H1 (cell line): ENCODE measurements around the gene CERT1. TPM values are rescaled to one million over a fixed set of nuclear protein-coding genes. Genes with fewer than 3 reads are reported as not detected.

ENCODE experiments used
- CTCF ChIA-PET: fragments of 300-600 bp; sonication (Branson Sonifier 250); formaldehyde crosslinking; loops from one replicate; lab custom pipeline; 2021; ENCODE audit not compliant: partially characterized antibody; lab: Charles Lee
- POLR2A ChIA-PET: fragments of 300-600 bp; sonication (Branson Sonifier 250); formaldehyde crosslinking; loops from one replicate; lab custom pipeline; 2021; ENCODE audit warnings: inconsistent platforms; ENCODE audit not compliant: partially characterized antibody; lab: Charles Lee
- DNase-seq, 2 experiments: peaks; one replicate each; pipeline versions ENCODE4 v3.0.0 to v3.0.0-alpha.2; 2010 to 2022; ENCODE audit warnings: low spot score in 2 of 2, low read depth in 1 of 2, mixed read lengths in 1 of 2
- FAIRE-seq: peaks from 2 replicates; lab custom pipeline; 2011; peaks lifted over from hg19 to GRCh38; lab: Jason Lieb, UNC
- H2AFZ ChIP-seq: 2 replicates; pipeline ENCODE4 v1.8.1; 2012; ENCODE audit warnings: low read length, inconsistent platforms
- H2AK5ac ChIP-seq: 2 replicates; pipeline ENCODE4 v1.6.1; 2013; ENCODE audit warnings: low read depth, low read length
- H2BK120ac ChIP-seq: replicated peaks from 2 replicates; pipeline ENCODE3; 2013; ENCODE audit warnings: low read depth, low read length, inconsistent platforms
- H2BK12ac ChIP-seq: 2 replicates; pipeline ENCODE4 v1.6.1; 2013; ENCODE audit warnings: low read depth, low read length
- H2BK15ac ChIP-seq: 2 replicates; pipeline ENCODE4 v1.6.1; 2013; ENCODE audit warnings: low read length
- H2BK20ac ChIP-seq: 2 replicates; pipeline ENCODE4 v1.6.1; 2013; ENCODE audit warnings: low read length
- H2BK5ac ChIP-seq: 2 replicates; pipeline ENCODE4 v1.6.1; 2013; ENCODE audit warnings: low read depth, low read length
- H3K14ac ChIP-seq: 2 replicates; pipeline ENCODE4 v1.6.1; 2013; ENCODE audit warnings: inconsistent platforms; ENCODE audit not compliant: insufficient read length
- H3K18ac ChIP-seq: 2 replicates; pipeline ENCODE4 v1.6.1; 2013; ENCODE audit warnings: low read length; ENCODE audit errors: extremely low read depth
- H3K23ac ChIP-seq: 2 replicates; pipeline ENCODE4 v1.6.1; 2013; ENCODE audit warnings: inconsistent platforms; ENCODE audit not compliant: insufficient read length
- H3K23me2 ChIP-seq: 2 replicates; pipeline ENCODE4 v1.6.1; 2013; ENCODE audit warnings: low read depth, low read length
- H3K27ac ChIP-seq: 2 replicates; pipeline ENCODE4 v1.6.1; 2011; ENCODE audit warnings: low read depth, low read length, inconsistent platforms
- H3K27me3 ChIP-seq, 4 experiments: replicated peaks in 1 of 4; 1 replicate in 1 of 4; 2 replicates in 3 of 4; pipeline versions ENCODE4 v1.6.1 to v1.8.1; 2011 to 2013; ENCODE audit warnings: low read length in 3 of 4, mild to moderate bottlenecking in 3 of 4, inconsistent platforms in 2 of 4, mixed read lengths in 2 of 4, moderate library complexity in 1 of 4; ENCODE audit not compliant: control insufficient read depth in 3 of 4, insufficient read depth in 3 of 4; ENCODE audit errors: extremely low read depth in 1 of 4
- H3K36me3 ChIP-seq, 4 experiments: 2 replicates each; pipeline versions ENCODE4 v1.6.1 to v1.8.1; 2011 to 2013; ENCODE audit warnings: mild to moderate bottlenecking in 4 of 4, low read length in 3 of 4, moderate library complexity in 2 of 4, control low read depth in 1 of 4, inconsistent platforms in 1 of 4; ENCODE audit not compliant: insufficient read depth in 4 of 4, control insufficient read depth in 2 of 4
- H3K4ac ChIP-seq: replicated peaks from 2 replicates; pipeline ENCODE3; 2013; ENCODE audit warnings: low read length, low read depth, mixed read lengths, inconsistent platforms; ENCODE audit not compliant: insufficient read length
- H3K4me1 ChIP-seq, 4 experiments: replicated peaks in 1 of 4; 1 replicate in 1 of 4; 2 replicates in 3 of 4; pipeline versions ENCODE4 v1.6.1 to v1.8.1; 2011 to 2013; ENCODE audit warnings: low read length in 3 of 4, inconsistent platforms in 2 of 4, mixed read lengths in 1 of 4; ENCODE audit not compliant: insufficient read depth in 4 of 4, control insufficient read depth in 3 of 4
- H3K4me2 ChIP-seq, 2 experiments: 2 replicates each; pipeline versions ENCODE4 v1.6.1 to v1.8.1; 2011 to 2013; ENCODE audit warnings: low read depth in 2 of 2, low read length in 2 of 2, control low read depth in 1 of 2, inconsistent platforms in 1 of 2, mild to moderate bottlenecking in 1 of 2; ENCODE audit not compliant: insufficient read depth in 1 of 2
- H3K4me3 ChIP-seq, 4 experiments: fragments of 200-600, 300-600 bp in 1 of 4; sonication (generic), shearing (Covaris generic), sonication (Bioruptor Twin) in 1 of 4; 2 replicates each; pipeline versions ENCODE4 v1.5.1 to v1.8.1; 2011 to 2016; ENCODE audit warnings: low read length in 4 of 4, low read depth in 3 of 4, control low read depth in 2 of 4, inconsistent platforms in 2 of 4, mild to moderate bottlenecking in 2 of 4, mixed read lengths in 1 of 4, moderate library complexity in 1 of 4; ENCODE audit not compliant: insufficient read depth in 2 of 4; ENCODE audit errors: extremely low read depth in 1 of 4
- H3K56ac ChIP-seq: replicated peaks from 2 replicates; pipeline ENCODE3; 2013; ENCODE audit warnings: low read depth, mild to moderate bottlenecking, mixed read lengths, low read length, inconsistent platforms; ENCODE audit not compliant: insufficient read length
- H3K79me1 ChIP-seq: 2 replicates; pipeline ENCODE4 v1.6.1; 2013; ENCODE audit warnings: low read depth, low read length, control low read depth
- H3K79me2 ChIP-seq, 2 experiments: 2 replicates each; pipeline versions ENCODE4 v1.6.1 to v1.8.1; 2012 to 2013; ENCODE audit warnings: low read length in 2 of 2, mild to moderate bottlenecking in 2 of 2, inconsistent platforms in 1 of 2; ENCODE audit not compliant: insufficient read depth in 2 of 2, control insufficient read depth in 1 of 2
- H3K9ac ChIP-seq, 4 experiments: replicated peaks in 1 of 4; 1 replicate in 1 of 4; 2 replicates in 3 of 4; pipeline versions ENCODE4 v1.6.1 to v1.8.1; 2011 to 2013; ENCODE audit warnings: low read depth in 3 of 4, low read length in 3 of 4, control low read depth in 2 of 4, mild to moderate bottlenecking in 2 of 4, moderate library complexity in 2 of 4, inconsistent platforms in 1 of 4; ENCODE audit errors: extremely low read depth in 1 of 4
- H3K9me3 ChIP-seq, 2 experiments: 2 replicates each; pipeline versions ENCODE4 v1.6.1 to v1.8.1; 2012 to 2013; ENCODE audit warnings: mild to moderate bottlenecking in 2 of 2, moderate library complexity in 2 of 2, control low read depth in 1 of 2, inconsistent platforms in 1 of 2, low read depth in 1 of 2, low read length in 1 of 2, mixed read lengths in 1 of 2; ENCODE audit not compliant: insufficient read depth in 2 of 2
- H4K20me1 ChIP-seq, 2 experiments: replicated peaks in 1 of 2; 2 replicates each; pipeline versions ENCODE3 to v1.8.1; 2011 to 2013; ENCODE audit warnings: inconsistent platforms in 2 of 2, low read length in 2 of 2, mild to moderate bottlenecking in 1 of 2; ENCODE audit not compliant: insufficient read depth in 2 of 2, control insufficient read depth in 1 of 2
- H4K5ac ChIP-seq: 2 replicates; pipeline ENCODE4 v1.6.1; 2013; ENCODE audit warnings: low read length, low read depth, mixed read lengths, inconsistent platforms; ENCODE audit not compliant: insufficient read length
- H4K8ac ChIP-seq: 2 replicates; pipeline ENCODE4 v1.8.0; 2013; ENCODE audit warnings: mild to moderate bottlenecking, moderate library complexity, low read length, inconsistent platforms; ENCODE audit not compliant: insufficient read depth; ENCODE audit errors: extremely low read depth
- H4K91ac ChIP-seq: replicated peaks from 2 replicates; pipeline ENCODE3; 2013; ENCODE audit warnings: low read length, mixed read lengths, inconsistent platforms; ENCODE audit not compliant: insufficient read length
- EZH2 ChIP-seq: fragments of 200-600 bp; sonication (generic); IDR thresholded peaks from 2 replicates; pipeline ENCODE4 v1.7.1; 2012; ENCODE audit warnings: low read depth, mild to moderate bottlenecking, moderate library complexity, low read length, inconsistent platforms; ENCODE audit not compliant: severe bottlenecking
- JUND ChIP-seq: IDR thresholded peaks from 2 replicates; pipeline ENCODE4 v1.6.1; 2011; ENCODE audit warnings: mild to moderate bottlenecking, improper control_type of control experiment, low read length
- MAX ChIP-seq: IDR thresholded peaks from 2 replicates; pipeline ENCODE4 v1.6.1; 2012; ENCODE audit warnings: inconsistent platforms
- POLR2AphosphoS5 ChIP-seq: IDR thresholded peaks from 2 replicates; pipeline ENCODE4 v1.6.1; 2011; ENCODE audit warnings: low read depth, low read length
- SAP30 ChIP-seq: fragments of 300-600 bp; sonication (generic); IDR thresholded peaks from 2 replicates; pipeline ENCODE4 v1.7.1; 2012; ENCODE audit warnings: low read length, moderate library complexity, mild to moderate bottlenecking, inconsistent platforms; ENCODE audit not compliant: insufficient read depth, insufficient replicate concordance
- SIX5 ChIP-seq: IDR thresholded peaks from 2 replicates; pipeline ENCODE4 v1.6.1; 2011; ENCODE audit warnings: mild to moderate bottlenecking, low read depth, low read length
- WGBS, 2 experiments: shearing (Covaris generic) in 1 of 2; methylation state at CpG; one replicate each; pipeline versions ENCODE4 v1.1.6 to v1.1.7; 2013 to 2015; ENCODE audit warnings: low lambda C conversion rate in 2 of 2, mixed read lengths in 2 of 2, inconsistent platforms in 1 of 2, low coverage in 1 of 2, missing lambda C conversion rate in 1 of 2; ENCODE audit not compliant: insufficient replicate concordance in 2 of 2, insufficient coverage in 1 of 2, insufficient read length in 1 of 2; ENCODE audit errors: extremely low coverage in 1 of 2, missing lambda C conversion rate in 1 of 2; 5-methylcytosine and 5-hydroxymethylcytosine counted together
- polyA plus RNA-seq, 7 experiments: library from polyadenylated mRNA; depleted of rRNA in 3 of 7; stranded (reverse) in 5 of 7; unstranded in 2 of 7; fragments of >200 nt in 5 of 7; fragments of 200-250 nt in 2 of 7; gene quantifications; 1 replicate in 5 of 7; 2 replicates in 1 of 7; 4 replicates in 1 of 7; pipeline versions ENCODE4 v1.2.1 to v1.2.3, GENCODE V29; 2011 to 2013; ENCODE audit warnings: missing spikeins in 2 of 7, mixed read lengths in 2 of 7
- total RNA-seq: library from RNA; stranded (reverse); fragmentation: NEBNext Ultra II Directional; extraction: Animal tissue kit (Norgen Biotek cat#: 25700); gene quantifications from 2 replicates; pipeline ENCODE4 v1.2.1, GENCODE V29; 2021
- TF ChIP-seq, protein P1 (sequence below): IDR thresholded peaks from 2 replicates; pipeline ENCODE4 v1.6.1; 2012; ENCODE audit warnings: inconsistent platforms

The CERT1 gene
- total and polyA plus RNA-seq, 2 of the 8 experiments (the other 6 are each of a cell fraction or from before 2014, with no cell fraction given) = 7.8 to 55.3 TPM

GRCh38 chr5:75368391-75368790 lies 143.0 kb downstream of the CERT1 start:
- Histone ChIP-seq H3K27ac (no peak overlapping the region), H2BK20ac (no peak overlapping the region), H3K56ac (no peak overlapping the region), H3K27me3 (no peaks in the 10 kb centered on the region), H4K20me1 (peaks cover 0 to 2% of the 10 kb centered on the region in 2 experiments), H3K14ac (no peak overlapping the region), H2BK5ac (no peak overlapping the region), H4K5ac (no peak overlapping the region), H3K23me2 (no peaks in the 10 kb centered on the region), H2AFZ (no peak overlapping the region), H2BK120ac (no peak overlapping the region), H3K18ac (no peak overlapping the region), H4K91ac (no peak overlapping the region), H3K23ac (no peak overlapping the region), H3K9ac (no peak overlapping the region), H3K79me2 (no peaks in the 10 kb centered on the region), H3K36me3 (peaks cover 0 to 2% (median 0%) of the 10 kb centered on the region in 4 experiments; a peak in 2 of 8 replicates), H2AK5ac (no peak overlapping the region), H3K9me3 (no peaks in the 10 kb centered on the region), H3K79me1 (no peaks in the 10 kb centered on the region), H3K4me1 (no peaks in the 10 kb centered on the region), H4K8ac (no peak overlapping the region), H3K4ac (no peak overlapping the region), H3K4me2 (no peak overlapping the region), H2BK12ac (no peak overlapping the region), H2BK15ac (no peak overlapping the region), H3K4me3 (no peak overlapping the region)
- DNase-seq (no peak), FAIRE-seq (no peak)
- ChIA-PET CTCF (interaction anchor here (0.6 to 0.9 kb wide), 2 partner anchors 10 to 267 kb away, joined by 3 read pairs; no protein-coding TSS in a partner anchor), POLR2A (interaction anchor here (1.1 kb wide), 1 partner anchor 8 kb away, joined by 3 read pairs; no protein-coding TSS in a partner anchor)
- WGBS, 2 experiments = 95% methylated on average over 4 of the region's 4 CpGs; no CpG with 5 or more reads in 1 of the 2 experiments
- TF ChIP-seq JUND (no peak), POLR2AphosphoS5 (no peak), SAP30 (no peak), SIX5 (no peak), EZH2 (no peak), MAX (no peak)
- TF ChIP-seq, protein P1, sequence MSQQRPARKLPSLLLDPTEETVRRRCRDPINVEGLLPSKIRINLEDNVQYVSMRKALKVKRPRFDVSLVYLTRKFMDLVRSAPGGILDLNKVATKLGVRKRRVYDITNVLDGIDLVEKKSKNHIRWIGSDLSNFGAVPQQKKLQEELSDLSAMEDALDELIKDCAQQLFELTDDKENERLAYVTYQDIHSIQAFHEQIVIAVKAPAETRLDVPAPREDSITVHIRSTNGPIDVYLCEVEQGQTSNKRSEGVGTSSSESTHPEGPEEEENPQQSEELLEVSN = no peak
